ENCODE results near the gene SPATA13.

SPATA13 gene

DNA sequence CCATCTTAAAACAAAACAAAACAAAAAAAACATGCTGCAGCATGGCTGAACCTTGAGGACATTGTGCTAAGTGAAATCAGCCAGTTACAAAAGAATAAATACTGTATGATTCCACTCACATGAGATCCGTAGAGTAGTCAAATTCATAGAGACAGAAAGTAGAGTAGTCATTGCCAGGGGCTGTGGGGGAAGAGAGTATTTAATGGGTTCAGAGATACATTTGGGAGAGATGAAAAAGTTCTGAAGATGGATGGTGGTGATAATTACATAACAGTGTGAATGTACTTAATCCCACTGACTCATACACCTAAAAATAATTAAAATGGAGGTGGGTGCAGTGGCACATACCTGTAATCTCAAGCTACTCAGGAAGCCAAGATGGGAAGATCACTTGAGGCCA is 76.8 kb downstream of the SPATA13 start:
- TF ChIP-seq TAF1 (IDR thresholded peaks at IDR 0.05; ENCODE audit: low read depth): no peak
- TF ChIP-seq REST (IDR thresholded peaks at IDR 0.05; ENCODE audit: low read depth): no peak
- no peak for TF ChIP-seq TCF12 (IDR thresholded peaks at IDR 0.05; ENCODE audit: low read depth)
- TF ChIP-seq FOXM1 (IDR thresholded peaks at IDR 0.05; ENCODE audit: borderline replicate concordance, low read depth): no peak
- no peak for TF ChIP-seq TEAD4 (IDR thresholded peaks at IDR 0.05)
- TF ChIP-seq, protein P1, sequence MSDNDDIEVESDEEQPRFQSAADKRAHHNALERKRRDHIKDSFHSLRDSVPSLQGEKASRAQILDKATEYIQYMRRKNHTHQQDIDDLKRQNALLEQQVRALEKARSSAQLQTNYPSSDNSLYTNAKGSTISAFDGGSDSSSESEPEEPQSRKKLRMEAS (IDR thresholded peaks at IDR 0.05): no peak
- TF ChIP-seq EGR1 (IDR thresholded peaks at IDR 0.05): no peak

- TF ChIP-seq TCF12 (IDR thresholded peaks at IDR 0.05; ENCODE audit: low read depth) (no peak), CEBPB (IDR thresholded peaks at IDR 0.05) (no peak), REST (IDR thresholded peaks at IDR 0.05; ENCODE audit: low read depth) (no peak), RAD21 (IDR thresholded peaks at IDR 0.05; ENCODE audit: low read depth) (no peak), YY1 (IDR thresholded peaks at IDR 0.05; ENCODE audit: low read depth) (no peak), CREB1 (IDR thresholded peaks at IDR 0.05; ENCODE audit: low read depth) (no peak), FOXM1 (IDR thresholded peaks at IDR 0.05; ENCODE audit: borderline replicate concordance, low read depth) (no peak), TAF1 (IDR thresholded peaks at IDR 0.05; ENCODE audit: low read depth) (no peak), TEAD4 (IDR thresholded peaks at IDR 0.05) (no peak), EGR1 (IDR thresholded peaks at IDR 0.05) (no peak), NFIC (IDR thresholded peaks at IDR 0.05) (no peak)
- TF ChIP-seq, protein P2, sequence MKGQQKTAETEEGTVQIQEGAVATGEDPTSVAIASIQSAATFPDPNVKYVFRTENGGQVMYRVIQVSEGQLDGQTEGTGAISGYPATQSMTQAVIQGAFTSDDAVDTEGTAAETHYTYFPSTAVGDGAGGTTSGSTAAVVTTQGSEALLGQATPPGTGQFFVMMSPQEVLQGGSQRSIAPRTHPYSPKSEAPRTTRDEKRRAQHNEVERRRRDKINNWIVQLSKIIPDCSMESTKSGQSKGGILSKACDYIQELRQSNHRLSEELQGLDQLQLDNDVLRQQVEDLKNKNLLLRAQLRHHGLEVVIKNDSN (IDR thresholded peaks at IDR 0.05): no peak
- TF ChIP-seq, protein P1 (IDR thresholded peaks at IDR 0.05): no peak
Measured at GRCh38 chr13:24241336-24241735, 80.8 kb downstream of the SPATA13 start.

DNA sequence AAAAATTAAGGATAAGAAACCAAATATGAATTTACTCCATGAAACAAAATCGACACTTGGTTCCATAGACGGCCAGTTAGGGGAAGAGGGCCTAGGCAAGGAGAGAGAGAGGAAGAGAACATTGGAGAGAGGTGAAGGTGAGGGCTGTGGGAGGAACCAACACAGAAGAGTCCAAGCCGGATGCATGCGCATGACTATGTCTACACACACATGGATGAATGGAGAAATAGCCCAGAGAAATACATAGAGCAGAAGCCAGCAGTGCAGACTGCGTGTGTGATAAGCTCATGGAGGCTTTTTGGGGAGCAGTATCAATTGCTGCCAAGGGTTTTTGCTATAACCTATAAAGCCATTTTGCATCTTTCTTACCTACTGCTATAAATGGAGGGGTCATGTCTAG is 81.6 kb downstream of the SPATA13 start:
- TF ChIP-seq REST (IDR thresholded peaks at IDR 0.05; ENCODE audit: low read depth): no peak
- no peak for TF ChIP-seq FOXM1 (IDR thresholded peaks at IDR 0.05; ENCODE audit: borderline replicate concordance, low read depth)
- no peak for TF ChIP-seq EP300 (IDR thresholded peaks at IDR 0.05; ENCODE audit: borderline replicate concordance)
- no peak for TF ChIP-seq ZBTB7A (IDR thresholded peaks at IDR 0.05; ENCODE audit: low read depth)
- no peak for TF ChIP-seq CREB1 (IDR thresholded peaks at IDR 0.05; ENCODE audit: low read depth)
- no peak for TF ChIP-seq NFIC (IDR thresholded peaks at IDR 0.05)
- TF ChIP-seq TEAD4 (IDR thresholded peaks at IDR 0.05): no peak

GRCh38 chr13:24243302-24243701 is 82.8 kb downstream of the SPATA13 start:
- TF ChIP-seq TEAD4 (IDR thresholded peaks at IDR 0.05) (no peak), YY1 (IDR thresholded peaks at IDR 0.05; ENCODE audit: low read depth) (no peak), REST (IDR thresholded peaks at IDR 0.05; ENCODE audit: low read depth) (no peak), CREB1 (IDR thresholded peaks at IDR 0.05; ENCODE audit: low read depth) (no peak), RAD21 (IDR thresholded peaks at IDR 0.05; ENCODE audit: low read depth) (no peak), ZBTB7A (IDR thresholded peaks at IDR 0.05; ENCODE audit: low read depth) (no peak), EP300 (IDR thresholded peaks at IDR 0.05; ENCODE audit: borderline replicate concordance) (no peak), NFIC (IDR thresholded peaks at IDR 0.05) (no peak)
- TF ChIP-seq, protein P1 (IDR thresholded peaks at IDR 0.05): no peak
